Loucy (cell line): ENCODE data around the gene CDH20.

ENCODE experiments used
- H2AFZ ChIP-seq: fragments of 200-600 bp; sonication (generic); 2 replicates; pipeline ENCODE4 v1.6.0; 2016; ENCODE audit warnings: antibody characterized with exemption, mild to moderate bottlenecking, low read length, moderate library complexity
- H3F3A ChIP-seq: fragments of 200-600 bp; 2 replicates; pipeline ENCODE4 v1.6.0; 2016; ENCODE audit warnings: antibody characterized with exemption, low read depth, mild to moderate bottlenecking
- H3K27me3 ChIP-seq: fragments of 200-600 bp; sonication (generic); 2 replicates; pipeline ENCODE4 v1.6.1; 2014; ENCODE audit warnings: low read length, mild to moderate bottlenecking; ENCODE audit not compliant: insufficient read depth, poor library complexity, severe bottlenecking
- H3K36me3 ChIP-seq: fragments of 200-600 bp; sonication (generic); 2 replicates; pipeline ENCODE4 v1.6.1; 2016; ENCODE audit warnings: low read length; ENCODE audit not compliant: insufficient read depth
- H3K4me1 ChIP-seq: fragments of 200-600 bp; sonication (generic); 2 replicates; pipeline ENCODE4 v1.5.1; 2014; ENCODE audit warnings: low read length, mild to moderate bottlenecking; ENCODE audit not compliant: insufficient read depth, poor library complexity, severe bottlenecking
- H3K4me2 ChIP-seq: fragments of 200-600 bp; sonication (generic); 2 replicates; pipeline ENCODE4 v1.6.0; 2014; ENCODE audit warnings: antibody characterized with exemption, low read length, low read depth, mild to moderate bottlenecking; ENCODE audit not compliant: poor library complexity, severe bottlenecking
- H3K4me3 ChIP-seq: fragments of 200-600 bp; sonication (generic); 2 replicates; pipeline ENCODE4 v1.5.1; 2014; ENCODE audit warnings: low read length, mild to moderate bottlenecking, mixed read lengths; ENCODE audit not compliant: poor library complexity, severe bottlenecking
- H3K79me2 ChIP-seq: fragments of 200-600 bp; sonication (generic); 2 replicates; pipeline ENCODE4 v1.6.1; 2014; ENCODE audit warnings: low read length; ENCODE audit not compliant: insufficient read depth
- H3K9ac ChIP-seq: fragments of 200-600 bp; sonication (generic); 2 replicates; pipeline ENCODE4 v1.6.0; 2014; ENCODE audit warnings: mild to moderate bottlenecking, low read depth, low read length, moderate library complexity; ENCODE audit not compliant: poor library complexity, severe bottlenecking
- H3K9me2 ChIP-seq: fragments of 200-600 bp; sonication (generic); replicated peaks from 2 replicates; pipeline ENCODE4 v1.6.1; 2016; ENCODE audit warnings: low read depth, low read length, mixed read lengths
- H3K9me3 ChIP-seq: fragments of 200-600 bp; sonication (generic); 2 replicates; pipeline ENCODE4 v1.6.1; 2014; ENCODE audit warnings: mild to moderate bottlenecking, antibody characterized with exemption, low read length, low read depth; ENCODE audit not compliant: insufficient read depth
- H4K20me1 ChIP-seq: fragments of 200-600 bp; sonication (generic); 2 replicates; pipeline ENCODE4 v1.6.0; 2014; ENCODE audit warnings: antibody characterized with exemption, low read length, mild to moderate bottlenecking; ENCODE audit not compliant: insufficient read depth, poor library complexity, severe bottlenecking
- EZH2phosphoT487 ChIP-seq: fragments of 200-600 bp; IDR thresholded peaks from 2 replicates; pipeline ENCODE4 v1.6.1; 2018; ENCODE audit warnings: antibody characterized with exemption, mild to moderate bottlenecking, moderate library complexity, borderline replicate concordance
- TF ChIP-seq, protein P1 (sequence below): fragments of 200-600 bp; sonication (generic); conservative IDR thresholded peaks from 2 replicates; pipeline ENCODE4 v1.5.1; 2014; ENCODE audit warnings: mild to moderate bottlenecking, antibody characterized with exemption, low read length

Gene CDH20

DNA sequence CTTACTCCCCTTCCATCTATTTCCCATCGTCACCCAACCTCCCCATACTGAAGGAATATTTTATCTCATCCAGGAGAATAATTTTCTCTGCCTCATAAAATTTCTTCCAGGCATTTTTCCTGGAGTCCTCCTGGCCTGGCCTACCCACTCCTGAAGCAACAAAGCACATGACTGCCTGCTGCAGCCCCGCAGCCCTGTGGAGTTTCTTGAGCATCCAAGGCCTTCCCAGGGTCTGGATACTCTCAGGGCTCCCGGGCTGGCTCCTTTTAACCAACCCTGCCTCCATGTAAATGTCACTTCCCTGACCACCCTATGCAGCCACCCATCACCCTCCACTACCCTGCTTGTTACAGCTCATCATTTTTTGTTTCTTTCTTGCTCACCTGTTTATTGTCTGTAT lies 64.0 kb downstream of the CDH20 start:
- Histone ChIP-seq H3K9me3 (no peaks in the 10 kb centered on the region), H3K4me1 (no peaks in the 10 kb centered on the region), H3K4me3 (no peak overlapping the region), H4K20me1 (no peaks in the 10 kb centered on the region), H3K9me2 (no peaks in the 10 kb centered on the region), H3K9ac (no peak overlapping the region), H3K27me3 (no peaks in the 10 kb centered on the region), H3K79me2 (no peaks in the 10 kb centered on the region), H3F3A (no peaks in the 10 kb centered on the region), H3K36me3 (no peaks in the 10 kb centered on the region), H2AFZ (no peak overlapping the region), H3K4me2 (no peak overlapping the region)
- no peak for TF ChIP-seq EZH2phosphoT487
- TF ChIP-seq, protein P1, sequence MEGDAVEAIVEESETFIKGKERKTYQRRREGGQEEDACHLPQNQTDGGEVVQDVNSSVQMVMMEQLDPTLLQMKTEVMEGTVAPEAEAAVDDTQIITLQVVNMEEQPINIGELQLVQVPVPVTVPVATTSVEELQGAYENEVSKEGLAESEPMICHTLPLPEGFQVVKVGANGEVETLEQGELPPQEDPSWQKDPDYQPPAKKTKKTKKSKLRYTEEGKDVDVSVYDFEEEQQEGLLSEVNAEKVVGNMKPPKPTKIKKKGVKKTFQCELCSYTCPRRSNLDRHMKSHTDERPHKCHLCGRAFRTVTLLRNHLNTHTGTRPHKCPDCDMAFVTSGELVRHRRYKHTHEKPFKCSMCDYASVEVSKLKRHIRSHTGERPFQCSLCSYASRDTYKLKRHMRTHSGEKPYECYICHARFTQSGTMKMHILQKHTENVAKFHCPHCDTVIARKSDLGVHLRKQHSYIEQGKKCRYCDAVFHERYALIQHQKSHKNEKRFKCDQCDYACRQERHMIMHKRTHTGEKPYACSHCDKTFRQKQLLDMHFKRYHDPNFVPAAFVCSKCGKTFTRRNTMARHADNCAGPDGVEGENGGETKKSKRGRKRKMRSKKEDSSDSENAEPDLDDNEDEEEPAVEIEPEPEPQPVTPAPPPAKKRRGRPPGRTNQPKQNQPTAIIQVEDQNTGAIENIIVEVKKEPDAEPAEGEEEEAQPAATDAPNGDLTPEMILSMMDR = no peak

DNA sequence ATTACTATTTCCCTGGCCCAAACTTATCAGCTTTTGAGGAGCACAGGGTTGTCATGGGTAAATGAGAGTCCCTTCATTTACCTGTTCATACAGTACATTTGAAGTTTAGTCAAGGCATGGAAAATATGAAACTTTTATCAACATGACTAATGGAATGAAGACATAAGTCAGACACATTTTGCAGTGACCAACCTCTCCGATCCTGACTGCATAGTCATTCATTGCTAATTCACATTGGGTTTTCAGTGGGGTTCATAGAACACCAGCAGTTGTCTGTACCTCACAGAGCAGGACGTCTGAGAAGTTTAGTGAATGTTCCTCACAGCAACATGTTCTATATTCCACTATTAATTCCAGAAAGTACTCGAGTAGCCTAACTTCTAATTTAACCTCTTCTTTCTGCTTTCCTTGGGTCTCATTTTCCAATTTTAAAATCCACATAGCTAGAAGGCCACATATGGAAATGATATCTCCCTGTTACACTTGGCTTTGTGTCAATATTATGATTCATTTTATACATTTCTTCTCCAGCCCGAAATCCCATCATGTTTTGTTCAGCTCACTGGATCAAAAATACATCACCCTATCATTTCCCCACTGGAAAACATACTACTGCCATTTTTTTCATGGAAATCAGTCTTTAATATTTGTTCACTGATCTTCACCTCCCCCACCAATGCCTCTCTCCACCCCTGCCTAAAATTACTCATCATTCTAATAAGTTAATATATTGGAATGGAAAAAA lies 65.9 kb downstream of the CDH20 start:
- Histone ChIP-seq H3F3A (no peaks in the 10 kb centered on the region), H3K27me3 (no peaks in the 10 kb centered on the region), H2AFZ (no peak overlapping the region), H3K9me2 (no peaks in the 10 kb centered on the region), H3K9ac (no peak overlapping the region), H3K9me3 (no peaks in the 10 kb centered on the region), H3K79me2 (no peaks in the 10 kb centered on the region), H3K4me2 (no peak overlapping the region), H3K4me3 (no peak overlapping the region), H3K4me1 (no peaks in the 10 kb centered on the region), H3K36me3 (no peaks in the 10 kb centered on the region), H4K20me1 (no peaks in the 10 kb centered on the region)
- TF ChIP-seq, protein P1 = no peak
- no peak for TF ChIP-seq EZH2phosphoT487

DNA sequence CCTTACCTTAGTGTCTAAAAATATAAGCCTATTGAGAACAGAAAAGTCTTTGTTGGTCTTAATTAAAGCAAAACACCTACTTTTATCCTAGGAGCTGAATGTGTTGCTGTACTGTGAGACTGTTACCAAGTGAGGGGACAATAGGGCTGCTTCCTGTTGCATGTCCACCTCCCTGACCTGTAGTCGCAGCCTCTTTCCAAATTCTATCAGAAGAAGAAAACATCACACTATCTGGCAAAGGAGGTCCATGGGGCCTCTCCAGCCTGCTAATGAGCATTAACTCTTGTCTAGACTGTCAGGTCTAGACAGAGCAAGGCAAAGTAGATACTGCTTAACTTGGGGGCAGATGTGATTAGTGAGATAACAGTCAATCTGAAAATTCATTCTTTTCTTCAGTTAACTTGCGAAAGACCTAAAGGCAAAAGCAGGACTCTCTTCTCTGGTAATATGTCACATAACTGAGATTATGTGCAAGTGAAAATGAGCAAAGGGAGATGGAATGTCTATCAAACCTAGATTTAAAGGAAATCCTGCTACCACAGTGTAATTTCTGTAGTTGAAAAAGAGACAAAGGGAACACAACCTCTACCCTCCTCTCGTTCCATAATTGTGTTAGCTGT lies 66.9 kb downstream of the CDH20 start:
- Histone ChIP-seq H3K9ac (no peak overlapping the region), H3K4me2 (no peak overlapping the region)
- TF ChIP-seq, protein P1 = no peak
- TF ChIP-seq EZH2phosphoT487 = no peak

More for the DNA sequence above, 66.9 kb downstream of the CDH20 start:
- no peaks in the 10 kb centered on the region for H3K27me3 ChIP-seq
- no peak overlapping the region for H3K4me3 ChIP-seq
- H3K9me3 ChIP-seq = no peaks in the 10 kb centered on the region
- no peaks in the 10 kb centered on the region for H3K9me2 ChIP-seq
- H3K4me1 ChIP-seq = no peaks in the 10 kb centered on the region
- no peaks in the 10 kb centered on the region for H3F3A ChIP-seq
- no peak overlapping the region for H2AFZ ChIP-seq
- no peaks in the 10 kb centered on the region for H3K36me3 ChIP-seq
- no peaks in the 10 kb centered on the region for H4K20me1 ChIP-seq
- no peaks in the 10 kb centered on the region for H3K79me2 ChIP-seq
